Heart right ventricle (tissue), 16 donors: ENCODE measurements around the gene DEFB114. TPM values are rescaled to one million over a fixed set of nuclear protein-coding genes. Genes with fewer than 3 reads are reported as not detected.

Experiments
- ATAC-seq, 8 donors: fragments of 200-7000 bp; cut with Tn5 transposase; one replicate each; pipeline ENCODE4 v1.9.1; 2020; ENCODE audit warnings: mild to moderate bottlenecking in 8 of 8, moderate library complexity in 8 of 8, moderate number of reproducible peaks in 1 of 8
- DNase-seq, 2 donors: peaks; one replicate each; pipeline ENCODE4 v3.0.0-alpha.2; 2020
- H3K27ac ChIP-seq, 10 donors: fragments of 200-600 bp; sonication (generic) in 2 of 10; one replicate each; pipeline versions ENCODE4 v1.5.0 to v1.8.0; 2020 to 2022; ENCODE audit warnings: mild to moderate bottlenecking in 3 of 10
- H3K27me3 ChIP-seq, 7 donors: fragments of 200-600 bp; one replicate each; pipeline ENCODE4 v1.8.0; 2021 to 2022; ENCODE audit warnings: mild to moderate bottlenecking in 2 of 7
- H3K36me3 ChIP-seq, 9 donors: fragments of 200-600 bp; sonication (generic) in 1 of 9; one replicate each; pipeline versions ENCODE4 v1.5.0 to v1.8.0; 2020 to 2022; ENCODE audit warnings: mild to moderate bottlenecking in 2 of 9
- H3K4me1 ChIP-seq, 9 donors: fragments of 200-600 bp; sonication (generic) in 1 of 9; one replicate each; pipeline versions ENCODE4 v1.5.0 to v1.8.0; 2020 to 2022; ENCODE audit warnings: mild to moderate bottlenecking in 4 of 9
- H3K4me3 ChIP-seq, 10 donors: fragments of 200-600 bp; sonication (generic) in 2 of 10; one replicate each; pipeline versions ENCODE4 v1.5.0 to v1.8.0; 2020 to 2022; ENCODE audit warnings: mild to moderate bottlenecking in 7 of 10, moderate library complexity in 2 of 10
- H3K9me3 ChIP-seq, 11 donors: fragments of 200-600 bp in 10 of 11; sonication (generic) in 2 of 11; one replicate each; pipeline versions ENCODE4 v1.5.0 to v1.8.0; 2013 to 2022; ENCODE audit warnings: mild to moderate bottlenecking in 2 of 11, control low read depth in 1 of 11, moderate library complexity in 1 of 11
- CTCF ChIP-seq, 9 donors: fragments of 200-600 bp; sonication (generic) in 2 of 9; IDR thresholded peaks; one replicate each; pipeline versions ENCODE4 v1.5.0 to v1.8.0; 2021 to 2022; ENCODE audit warnings: antibody characterized with exemption in 9 of 9, mild to moderate bottlenecking in 5 of 9, moderate library complexity in 1 of 9
- WGBS, 2 donors: extraction: QIAGEN DNeasy Blood & Tissue Kit; methylation state at CpG; one replicate each; pipeline ENCODE4 v1.1.7; 2013; ENCODE audit warnings: inconsistent platforms in 1 of 2; 5-methylcytosine and 5-hydroxymethylcytosine counted together
- intact Hi-C, 10 donors: fragments of 100-400 bp; cut with DNase I; formaldehyde crosslinking; loops; one replicate each; pipeline versions ENCODE4 v1.11.1 to v1.14.2; 2022
- long read RNA-seq, 3 donors: library from polyadenylated mRNA; unstranded; transcript quantifications; one replicate each; pipeline ENCODE4 v2.0.0, GENCODE V29; 2020 to 2021
- polyA plus RNA-seq, 2 donors: library from polyadenylated mRNA; stranded (reverse); fragments of 200-250 nt; gene quantifications; one replicate each; pipeline ENCODE4 v1.2.3, GENCODE V29; 2013
- total RNA-seq, 10 donors: library from RNA; stranded (reverse); fragmentation: NEBNext Ultra II Directional in 3 of 10; extraction: Animal tissue kit (Norgen Biotek cat#: 25700) in 3 of 10; gene quantifications; one replicate each; pipeline versions ENCODE4 v1.2.1 to v1.2.4, GENCODE V29; 2021 to 2023
- donor health status: Arrhythmogenic right ventricular cardiomyopathy.
- donor health status: ischemic (EF 13 %, LVEDD 7.1; RV severe dilation, severe dysfunction).
- donor health status: healthy with polysubstance abuse.
- donor health status: DM: no; HTN: yes; CAD: no.
- donor health status: DM: no; HTN: no; CAD: no.
- donor health status: ischemic (EF 25% LVEDD 6.9; RV normal size, moderate dysfunction).
- donor health status: ischemic (EF 25% LVEDD 5.7; RV mildly dilated, moderate dysfunction).
- donor health status: healthy.
- donor health status: DM: yes; HTN: yes; CAD: no.
- donor health status: Ischemic cardiomyopathy.
- donor health status: ischemic (EF 35%, LVEDD 5.7; RV mildly dilated, moderate dysfunction).
- donor health status: nonischemic (EF 11% LVEDD 7.7; RV severe dilation, severe dysfunction).
- donor health status: DM: yes; HTN: yes; CAD: no.
- donor health status: PGD.
- donor health status: ischemic (EF 29% LVEDD 5.4; RV normal size, mild dysfunction).
- donor health status: nonischemic (EF 23%, LVEDD 6.1; RV moderate dilation, normal function).

Gene DEFB114
- total RNA-seq (not detected), polyA plus RNA-seq (not detected)
- long read RNA-seq, donor 1, result 0 reads
- long read RNA-seq, donor 2, result 0 reads
- long read RNA-seq, donor 3, result 0 reads

GRCh38 chr6:49964064-49964463 lies at the start of gene DEFB114:
DEFB114 (minus strand) TSS chr6:49964164; CDS start chr6:49964105, 59 bp downstream.
- 56 to 64% methylated on average over 2 of the region's 2 CpGs for whole genome bisulfite sequencing, 2 donors
- Histone ChIP-seq H3K27me3 (no peaks in the 10 kb centered on the region), H3K4me1 (no peaks in the 10 kb centered on the region), H3K36me3 (no peaks in the 10 kb centered on the region), H3K9me3 (peaks cover 0 to 3% (median 0%) of the 10 kb centered on the region in 11 donors), H3K27ac (no peak within 1 kb of the TSS), H3K4me3 (no peak within 1 kb of the TSS)
- no peak for TF ChIP-seq CTCF (IDR thresholded peaks at IDR 0.05)
- no peak for DNase-seq
- ATAC-seq, result no peak
- intact Hi-C loops, result no loop called here

GRCh38 chr6:50007819-50008218 lies 43.9 kb upstream of the DEFB114 start:
- Histone ChIP-seq H3K27me3 (no peaks in the 10 kb centered on the region), H3K36me3 (no peaks in the 10 kb centered on the region), H3K9me3 (no peaks in the 10 kb centered on the region), H3K4me3 (no peak overlapping the region), H3K4me1 (no peaks in the 10 kb centered on the region), H3K27ac (no peak overlapping the region)
- intact Hi-C loops, result no loop called here
- no peak for TF ChIP-seq CTCF (IDR thresholded peaks at IDR 0.05)
- ATAC-seq (no peak), DNase-seq (no peak)
- WGBS, 2 donors, result 75 to 81% methylated on average over 3 of the region's 3 CpGs

- Histone ChIP-seq H3K36me3 (no peaks in the 10 kb centered on the region), H3K4me1 (no peaks in the 10 kb centered on the region), H3K9me3 (no peaks in the 10 kb centered on the region), H3K27me3 (no peaks in the 10 kb centered on the region), H3K27ac (no peak overlapping the region), H3K4me3 (no peak overlapping the region)
- intact Hi-C loops, result no loop called here
- 62 to 74% methylated on average over 3 of the region's 3 CpGs for WGBS, 2 donors
- ATAC-seq (no peak), DNase-seq (no peak)
- TF ChIP-seq CTCF (IDR thresholded peaks at IDR 0.05), result no peak
These were observed 39.2 kb upstream of the DEFB114 start for GRCh38 chr6:50003139-50003538.

- Histone ChIP-seq H3K27me3 (no peaks in the 10 kb centered on the region), H3K4me1 (no peaks in the 10 kb centered on the region), H3K4me3 (no peak overlapping the region), H3K36me3 (no peaks in the 10 kb centered on the region), H3K9me3 (peaks cover 0 to 6% (median 0%) of the 10 kb centered on the region in 11 donors), H3K27ac (no peak overlapping the region)
- DNase-seq (no peak), ATAC-seq (no peak)
- intact Hi-C loops, result no loop called here
- no peak for TF ChIP-seq CTCF (IDR thresholded peaks at IDR 0.05)
These were observed 31.3 kb upstream of the DEFB114 start for GRCh38 chr6:49995278-49995677.
